D721Med (cell line): Measurements from ENCODE around the gene TRPT1.

ENCODE experiments used
- DNase-seq: peaks from one replicate; pipeline ENCODE4 v3.0.0; 2011; ENCODE audit warnings: low spot score; ENCODE audit not compliant: insufficient read length
- FAIRE-seq: peaks from 2 replicates; lab custom pipeline; 2011; peaks lifted over from hg19 to GRCh38; lab: Jason Lieb, UNC
- CTCF ChIP-seq: IDR thresholded peaks from 2 replicates; pipeline ENCODE4 v1.5.1; 2012; ENCODE audit warnings: mild to moderate bottlenecking, control low read depth; ENCODE audit not compliant: insufficient read depth; ENCODE audit errors: missing control alignments

TRPT1 gene

DNA sequence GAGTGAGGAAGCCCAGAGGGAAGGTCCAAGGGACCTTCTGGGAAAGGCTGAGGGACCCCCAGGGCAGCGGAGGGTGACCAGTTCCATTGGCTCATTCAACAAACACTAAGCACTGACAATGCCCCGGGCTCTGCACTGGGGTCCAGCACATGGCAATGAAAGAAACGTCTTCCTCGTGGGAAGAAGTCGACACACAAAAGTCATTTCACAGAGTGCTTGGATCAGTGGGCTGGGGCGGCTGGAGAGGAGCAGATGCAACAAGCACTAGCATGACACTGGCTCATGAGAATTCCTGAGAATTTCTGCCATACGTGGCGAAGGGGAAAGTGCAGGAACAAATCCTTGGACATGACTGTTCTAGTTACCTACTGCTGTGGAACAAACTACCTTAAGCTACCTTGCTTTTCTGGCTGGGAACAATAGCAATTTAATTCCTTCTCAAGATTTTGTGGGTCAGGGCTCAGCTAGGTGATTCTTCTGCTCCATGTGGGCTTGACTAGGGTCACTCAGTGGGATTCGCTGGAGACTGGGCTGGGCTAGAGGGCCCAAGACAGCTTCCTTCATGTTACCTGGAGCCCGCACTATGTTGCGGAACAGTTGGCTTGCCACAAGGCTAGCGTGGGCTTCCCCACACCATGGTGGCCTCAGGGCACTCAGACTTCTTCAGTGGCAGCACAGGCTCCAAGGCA, 46.9 kb downstream of the TRPT1 start:
- DNase-seq: no peak
- TF ChIP-seq CTCF: no peak
- FAIRE-seq: no peak

DNA sequence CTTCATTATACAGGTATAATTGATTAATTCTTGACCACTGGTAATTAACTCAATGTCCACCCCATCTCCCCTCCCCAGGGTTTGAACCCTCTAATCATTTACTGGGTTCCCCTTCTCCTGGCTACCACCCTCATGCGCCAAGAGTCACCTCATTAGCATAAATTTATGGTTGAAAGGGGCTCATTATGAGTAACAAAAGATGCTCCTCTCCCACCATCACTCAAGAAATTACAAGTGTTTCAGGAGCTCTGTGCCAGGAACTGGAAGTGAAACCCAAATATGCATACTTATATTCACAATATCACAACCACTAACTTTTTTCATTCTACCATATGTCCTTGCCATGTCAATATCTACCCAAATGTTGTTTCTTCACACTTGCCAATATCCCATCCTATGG, 47.8 kb downstream of the TRPT1 start:
- no peak for FAIRE-seq
- TF ChIP-seq CTCF: no peak
- no peak for DNase-seq

DNA sequence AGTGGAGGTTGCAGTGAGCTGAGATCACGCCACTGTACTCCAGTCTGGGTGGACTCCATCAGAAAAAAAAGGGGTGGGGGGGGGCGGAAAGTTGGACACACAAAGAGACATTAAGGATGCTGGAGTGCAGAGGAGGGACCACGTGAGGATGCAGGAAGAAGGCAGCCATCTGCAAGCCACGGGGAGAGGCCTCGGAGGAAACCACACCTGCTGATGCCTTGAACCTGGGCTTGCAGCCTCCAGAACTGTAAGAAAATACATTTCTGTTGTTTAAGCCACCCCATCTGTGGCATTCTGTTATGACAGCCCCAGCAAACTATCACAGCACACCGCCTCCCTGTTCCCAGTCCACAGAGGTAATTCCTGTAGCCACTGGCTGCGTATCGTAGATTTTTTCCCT, 49.2 kb downstream of the TRPT1 start:
- TF ChIP-seq CTCF: no peak
- FAIRE-seq (no peak), DNase-seq (no peak)
